HL-60 (cell line): ENCODE data around the gene MS4A18.

Experiments used
- DNase-seq, 2 experiments: peaks; one replicate each; pipeline ENCODE4 v3.0.0-alpha.2; 2010 to 2020; ENCODE audit warnings: low read depth in 1 of 2, low spot score in 1 of 2
- H3K27ac ChIP-seq: fragments of 250-450 bp; sonication (Bioruptor Pico); replicated peaks from 2 replicates; pipeline ENCODE4 v1.5.1; 2020; ENCODE audit warnings: mild to moderate bottlenecking, moderate library complexity
- H3K27me3 ChIP-seq: fragments of 250-450 bp; sonication (Bioruptor Pico); 2 replicates; pipeline ENCODE4 v1.5.1; 2021; ENCODE audit warnings: mild to moderate bottlenecking, moderate library complexity; ENCODE audit not compliant: insufficient read depth, poor library complexity, severe bottlenecking
- H3K4me3 ChIP-seq: replicated peaks from 2 replicates; pipeline ENCODE4 v1.5.1; 2011; ENCODE audit warnings: mild to moderate bottlenecking, control low read depth, low read length; ENCODE audit not compliant: insufficient read depth
- GABPA ChIP-seq: IDR thresholded peaks from 2 replicates; pipeline ENCODE4 v1.6.1; 2012; ENCODE audit warnings: low read depth
- POLR2AphosphoS5 ChIP-seq: IDR thresholded peaks from 2 replicates; pipeline ENCODE4 v1.6.1; 2012; ENCODE audit warnings: low read depth
- SPI1 ChIP-seq: IDR thresholded peaks from 2 replicates; pipeline ENCODE4 v1.6.1; 2012; ENCODE audit warnings: low read depth, mild to moderate bottlenecking, borderline replicate concordance
- TF ChIP-seq, protein P1 (sequence below): IDR thresholded peaks from 2 replicates; pipeline ENCODE4 v1.6.1; 2012; ENCODE audit warnings: low read depth; ENCODE audit not compliant: insufficient replicate concordance
- TF ChIP-seq, protein P2 (sequence below): IDR thresholded peaks from one replicate; pipeline ENCODE4 v1.5.1; 2011; ENCODE audit warnings: low read length, control low read depth, inconsistent platforms; ENCODE audit not compliant: insufficient read depth

The MS4A18 gene

GRCh38 chr11:60764879-60765278 lies 40.4 kb downstream of the MS4A18 start:
- H3K27me3 ChIP-seq: no peaks in the 10 kb centered on the region
- TF ChIP-seq, protein P1, sequence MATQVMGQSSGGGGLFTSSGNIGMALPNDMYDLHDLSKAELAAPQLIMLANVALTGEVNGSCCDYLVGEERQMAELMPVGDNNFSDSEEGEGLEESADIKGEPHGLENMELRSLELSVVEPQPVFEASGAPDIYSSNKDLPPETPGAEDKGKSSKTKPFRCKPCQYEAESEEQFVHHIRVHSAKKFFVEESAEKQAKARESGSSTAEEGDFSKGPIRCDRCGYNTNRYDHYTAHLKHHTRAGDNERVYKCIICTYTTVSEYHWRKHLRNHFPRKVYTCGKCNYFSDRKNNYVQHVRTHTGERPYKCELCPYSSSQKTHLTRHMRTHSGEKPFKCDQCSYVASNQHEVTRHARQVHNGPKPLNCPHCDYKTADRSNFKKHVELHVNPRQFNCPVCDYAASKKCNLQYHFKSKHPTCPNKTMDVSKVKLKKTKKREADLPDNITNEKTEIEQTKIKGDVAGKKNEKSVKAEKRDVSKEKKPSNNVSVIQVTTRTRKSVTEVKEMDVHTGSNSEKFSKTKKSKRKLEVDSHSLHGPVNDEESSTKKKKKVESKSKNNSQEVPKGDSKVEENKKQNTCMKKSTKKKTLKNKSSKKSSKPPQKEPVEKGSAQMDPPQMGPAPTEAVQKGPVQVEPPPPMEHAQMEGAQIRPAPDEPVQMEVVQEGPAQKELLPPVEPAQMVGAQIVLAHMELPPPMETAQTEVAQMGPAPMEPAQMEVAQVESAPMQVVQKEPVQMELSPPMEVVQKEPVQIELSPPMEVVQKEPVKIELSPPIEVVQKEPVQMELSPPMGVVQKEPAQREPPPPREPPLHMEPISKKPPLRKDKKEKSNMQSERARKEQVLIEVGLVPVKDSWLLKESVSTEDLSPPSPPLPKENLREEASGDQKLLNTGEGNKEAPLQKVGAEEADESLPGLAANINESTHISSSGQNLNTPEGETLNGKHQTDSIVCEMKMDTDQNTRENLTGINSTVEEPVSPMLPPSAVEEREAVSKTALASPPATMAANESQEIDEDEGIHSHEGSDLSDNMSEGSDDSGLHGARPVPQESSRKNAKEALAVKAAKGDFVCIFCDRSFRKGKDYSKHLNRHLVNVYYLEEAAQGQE: no peak
- TF ChIP-seq GABPA: no peak
- TF ChIP-seq SPI1: no peak
- TF ChIP-seq, protein P2, sequence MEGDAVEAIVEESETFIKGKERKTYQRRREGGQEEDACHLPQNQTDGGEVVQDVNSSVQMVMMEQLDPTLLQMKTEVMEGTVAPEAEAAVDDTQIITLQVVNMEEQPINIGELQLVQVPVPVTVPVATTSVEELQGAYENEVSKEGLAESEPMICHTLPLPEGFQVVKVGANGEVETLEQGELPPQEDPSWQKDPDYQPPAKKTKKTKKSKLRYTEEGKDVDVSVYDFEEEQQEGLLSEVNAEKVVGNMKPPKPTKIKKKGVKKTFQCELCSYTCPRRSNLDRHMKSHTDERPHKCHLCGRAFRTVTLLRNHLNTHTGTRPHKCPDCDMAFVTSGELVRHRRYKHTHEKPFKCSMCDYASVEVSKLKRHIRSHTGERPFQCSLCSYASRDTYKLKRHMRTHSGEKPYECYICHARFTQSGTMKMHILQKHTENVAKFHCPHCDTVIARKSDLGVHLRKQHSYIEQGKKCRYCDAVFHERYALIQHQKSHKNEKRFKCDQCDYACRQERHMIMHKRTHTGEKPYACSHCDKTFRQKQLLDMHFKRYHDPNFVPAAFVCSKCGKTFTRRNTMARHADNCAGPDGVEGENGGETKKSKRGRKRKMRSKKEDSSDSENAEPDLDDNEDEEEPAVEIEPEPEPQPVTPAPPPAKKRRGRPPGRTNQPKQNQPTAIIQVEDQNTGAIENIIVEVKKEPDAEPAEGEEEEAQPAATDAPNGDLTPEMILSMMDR: no peak
- no peak for TF ChIP-seq POLR2AphosphoS5
- no peak overlapping the region for H3K27ac ChIP-seq
- DNase-seq: no peak
- H3K4me3 ChIP-seq: no peak overlapping the region

DNA sequence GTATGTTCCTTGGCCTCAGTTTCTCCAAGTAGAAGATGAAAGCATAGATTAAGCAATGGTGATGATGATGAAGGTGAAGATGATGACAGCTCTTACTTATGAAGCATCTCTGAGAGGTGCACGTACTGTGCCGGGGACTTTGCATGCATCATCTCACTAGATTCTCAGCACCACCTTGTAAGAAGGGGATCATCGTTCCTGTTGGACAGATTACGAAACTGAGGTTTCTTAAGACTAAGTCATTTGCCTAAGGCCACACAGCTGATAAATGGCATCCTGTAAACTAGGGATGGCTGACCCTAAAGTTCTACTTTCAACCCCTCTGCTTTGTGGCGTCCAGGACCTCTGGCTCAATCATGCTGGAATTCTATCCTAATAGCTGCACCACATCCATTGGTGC lies 40.8 kb downstream of the MS4A18 start:
- H3K27me3 ChIP-seq: no peaks in the 10 kb centered on the region
- H3K4me3 ChIP-seq: no peak overlapping the region
- no peak overlapping the region for H3K27ac ChIP-seq
- DNase-seq: no peak
- TF ChIP-seq POLR2AphosphoS5 (no peak), SPI1 (no peak), GABPA (no peak)
- TF ChIP-seq, protein P2: no peak
- TF ChIP-seq, protein P1: no peak

GRCh38 chr11:60766547-60766946 lies 42.0 kb downstream of the MS4A18 start:
- no peak for DNase-seq
- Histone ChIP-seq H3K4me3 (no peak overlapping the region), H3K27ac (no peak overlapping the region), H3K27me3 (no peaks in the 10 kb centered on the region)
- no peak for TF ChIP-seq SPI1
- TF ChIP-seq, protein P2: no peak
- no peak for TF ChIP-seq GABPA
- no peak for TF ChIP-seq POLR2AphosphoS5

DNA sequence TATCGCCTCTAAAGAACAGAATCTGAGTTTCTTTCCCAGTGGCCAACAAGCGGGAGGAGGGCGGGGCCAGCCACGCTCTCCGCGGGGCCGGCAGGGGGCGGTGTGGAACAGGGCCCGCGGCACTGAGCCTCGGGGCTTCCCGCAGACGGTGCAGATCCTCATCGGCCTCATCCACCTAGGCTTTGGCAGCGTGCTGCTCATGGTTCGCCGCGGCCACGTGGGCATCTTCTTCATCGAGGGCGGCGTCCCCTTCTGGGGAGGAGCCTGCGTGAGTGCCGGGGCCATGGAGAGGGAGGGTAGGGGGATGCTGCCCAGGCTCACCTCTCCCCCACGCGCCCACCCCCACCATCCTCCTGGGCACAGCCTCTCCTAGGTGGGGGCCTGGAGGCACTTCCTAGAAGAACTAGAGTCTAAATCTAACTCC lies 42.9 kb downstream of the MS4A18 start:
- Histone ChIP-seq H3K4me3 (no peak overlapping the region), H3K27me3 (no peaks in the 10 kb centered on the region), H3K27ac (no peak overlapping the region)
- no peak for DNase-seq
- TF ChIP-seq, protein P1: no peak
- TF ChIP-seq, protein P2: no peak
- TF ChIP-seq GABPA (no peak), SPI1 (no peak), POLR2AphosphoS5 (no peak)
